HG02938 (cell line): ENCODE data around the gene POGLUT2.

Experiments used
- ATAC-seq: cut with Tn5 transposase; IDR thresholded peaks from one replicate; pipeline ENCODE4 v1.9.1; 2021; ENCODE audit warnings: mild to moderate bottlenecking, moderate library complexity; ENCODE audit not compliant: unreplicated experiment

Gene POGLUT2

GRCh38 chr13:102770435-102770834 lies 28.3 kb downstream of the POGLUT2 start:
- ATAC-seq, result no peak

DNA sequence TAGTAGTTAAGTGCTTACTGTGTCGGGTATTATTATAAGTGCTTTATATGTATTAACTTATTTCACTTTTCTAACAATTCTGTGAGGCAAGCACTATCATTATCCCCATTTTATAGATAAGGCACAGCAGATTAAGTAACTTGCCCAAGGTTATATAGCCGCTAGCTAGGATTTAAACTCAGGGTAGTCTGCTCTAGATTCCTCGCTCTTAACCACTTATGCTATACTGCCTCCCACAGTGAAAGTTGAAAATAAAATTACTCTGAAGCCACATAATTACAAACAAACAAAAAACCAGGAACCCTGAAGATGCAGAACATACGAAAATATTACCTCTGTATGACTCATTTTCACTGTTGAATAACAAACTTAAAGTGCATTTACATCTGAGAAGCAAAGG lies 29.1 kb downstream of the POGLUT2 start:
- no peak for ATAC-seq

DNA sequence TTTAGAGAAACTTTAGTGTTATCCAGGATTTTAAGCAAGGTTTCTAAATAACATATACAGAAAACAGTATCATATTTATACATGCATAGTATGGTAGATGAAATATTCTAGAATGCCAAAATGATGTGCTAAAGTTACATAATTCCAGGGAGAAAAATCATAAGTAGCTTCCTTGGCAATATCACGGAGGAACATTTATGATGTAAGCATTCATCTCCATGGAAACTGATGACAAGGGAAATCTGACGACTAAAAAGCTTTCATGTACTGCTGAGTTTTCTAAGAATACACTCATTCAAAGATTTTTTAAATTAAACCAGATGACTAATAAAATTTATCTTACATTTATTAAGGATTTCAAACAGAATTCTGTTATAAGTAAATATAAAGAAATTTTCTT lies 29.9 kb downstream of the POGLUT2 start:
- no peak for ATAC-seq

DNA sequence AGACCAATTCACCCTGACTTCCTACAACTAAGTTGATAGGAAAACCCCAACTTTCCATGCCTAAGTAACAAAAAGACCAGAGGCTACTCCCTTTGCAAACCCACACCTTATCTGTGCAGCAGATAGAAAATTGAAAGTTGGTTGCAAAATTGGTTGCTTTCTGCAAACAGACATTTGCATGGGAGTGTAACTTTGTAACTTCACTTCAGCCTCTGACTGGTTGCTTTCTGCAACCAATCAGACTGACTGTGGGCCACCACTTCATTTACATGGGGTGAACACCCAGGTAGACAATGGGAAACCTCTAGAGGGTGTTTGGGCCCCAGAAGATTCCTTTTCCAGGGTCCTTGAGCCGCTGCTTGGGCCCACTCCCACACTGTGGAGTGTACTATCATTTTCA lies 35.0 kb downstream of the POGLUT2 start:
- ATAC-seq, result no peak

GRCh38 chr13:102761071-102761470 lies 37.7 kb downstream of the POGLUT2 start:
- no peak for ATAC-seq

DNA sequence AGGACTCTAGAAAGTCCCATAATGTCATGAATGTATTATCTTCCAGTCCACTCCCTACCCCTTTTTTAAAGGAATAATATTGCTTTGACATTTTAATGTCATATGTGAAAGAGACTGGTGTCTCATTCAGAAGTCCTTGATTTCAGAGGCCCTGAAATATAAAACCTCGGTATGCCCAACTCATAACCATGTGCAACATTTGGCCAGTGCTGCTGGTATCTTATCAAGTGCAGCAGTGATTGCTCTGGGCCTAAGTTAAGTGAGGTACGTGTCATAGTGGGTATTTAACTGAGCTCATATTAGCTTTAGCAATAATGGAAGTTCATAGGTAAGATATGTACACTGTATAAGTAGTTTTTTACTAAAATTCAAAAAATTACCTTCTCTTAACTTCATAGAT lies 39.9 kb downstream of the POGLUT2 start:
- no peak for ATAC-seq

- no peak for ATAC-seq
Measured at GRCh38 chr13:102757006-102757405, 41.8 kb downstream of the POGLUT2 start.

DNA sequence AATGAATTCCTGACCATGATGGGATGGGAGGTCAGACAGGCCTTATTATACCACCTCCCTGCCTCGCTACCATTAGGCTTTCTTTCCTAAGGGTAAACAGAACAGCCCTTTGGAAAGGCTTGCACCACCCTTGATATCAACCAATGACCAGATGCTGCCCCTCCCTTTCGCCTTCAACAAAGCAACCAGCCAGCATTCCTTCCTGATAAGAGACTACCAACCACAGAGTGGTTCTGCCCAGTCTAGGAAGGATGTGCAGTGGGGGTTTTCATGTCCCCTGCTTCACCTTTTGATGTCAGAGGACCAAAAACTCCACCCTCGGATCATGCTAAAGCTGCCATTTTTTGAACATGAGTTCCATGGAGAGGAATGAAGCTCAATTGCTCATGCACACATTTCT lies 46.9 kb downstream of the POGLUT2 start:
- no peak for ATAC-seq

GRCh38 chr13:102742506-102742905 lies 56.3 kb downstream of the POGLUT2 start:
- no peak for ATAC-seq

DNA sequence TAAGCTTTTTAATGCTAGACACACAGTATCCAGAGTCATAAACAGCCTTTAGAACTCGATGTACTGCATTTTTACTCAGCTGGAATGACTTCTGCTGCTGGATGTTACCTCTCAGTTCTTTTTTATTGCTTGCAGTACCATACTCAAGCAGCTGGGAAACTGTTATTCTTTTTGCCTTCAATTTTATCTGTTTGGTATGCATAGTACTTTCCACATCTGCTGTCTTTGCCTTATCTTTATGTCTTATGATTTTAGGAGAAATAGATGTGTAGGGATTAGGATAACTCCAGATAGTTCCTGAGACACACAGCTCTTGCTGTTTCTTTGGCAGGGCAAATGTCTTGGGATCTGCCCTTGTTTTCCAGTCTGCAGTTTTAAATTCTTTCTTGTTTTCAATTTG lies 56.7 kb downstream of the POGLUT2 start:
- ATAC-seq, result no peak
